G401 (cell line): ENCODE measurements around the gene EP400. TPM values are rescaled to one million over a fixed set of nuclear protein-coding genes. Genes with fewer than 3 reads are reported as not detected.

Experiments used
- DNase-seq: peaks from one replicate; pipeline ENCODE4 v3.0.0-alpha.2; 2015; ENCODE audit warnings: low spot score
- in situ Hi-C: cut with HindIII; loops from 2 replicates; pipeline ENCODE4 v1.10.0; 2016; ENCODE audit warnings: low sequenced_read_pairs, mixed read lengths
- total RNA-seq: library from RNA; depleted of rRNA; stranded (reverse); fragments of >200 nt; shearing (Covaris generic); gene quantifications from 2 replicates; pipeline ENCODE4 v1.2.3, GENCODE V29; 2014

EP400 gene
- total RNA-seq, 1 experiment from 2014 or later = 5.5 TPM

- in situ Hi-C loops = no loop called here
- DNase-seq = no peak
Measured at GRCh38 chr12:132007041-132007440, 57.3 kb downstream of the EP400 start.

- in situ Hi-C loops = no loop called here
- DNase-seq = no peak
Measured at GRCh38 chr12:132009336-132009859, 59.7 kb downstream of the EP400 start.

- in situ Hi-C loops = no loop called here
- DNase-seq = no peak
Measured at GRCh38 chr12:132012919-132013568, 63.3 kb downstream of the EP400 start.

- in situ Hi-C loops = no loop called here
- no peak for DNase-seq
Measured at GRCh38 chr12:132014092-132014914, 64.6 kb downstream of the EP400 start.

- DNase-seq = no peak
- in situ Hi-C loops = no loop called here
Measured at GRCh38 chr12:132014915-132015280, 65.2 kb downstream of the EP400 start.

GRCh38 chr12:132015686-132016430, 66.1 kb downstream of the EP400 start:
- DNase-seq = no peak
- in situ Hi-C loops = no loop called here

- in situ Hi-C loops = no loop called here
Measured at GRCh38 chr12:132018193-132018916, 68.6 kb downstream of the EP400 start.

GRCh38 chr12:132019891-132020290, 70.1 kb downstream of the EP400 start:
- no peak for DNase-seq
- in situ Hi-C loops = no loop called here

More at GRCh38 chr12:132018193-132018916, 68.6 kb downstream of the EP400 start:
- DNase-seq = no peak

GRCh38 chr12:132020292-132020691, 70.5 kb downstream of the EP400 start:
- in situ Hi-C loops = no loop called here
- DNase-seq = no peak

GRCh38 chr12:132021031-132021871, 71.5 kb downstream of the EP400 start:
- in situ Hi-C loops = no loop called here
- DNase-seq = no peak

- in situ Hi-C loops = no loop called here
- DNase-seq = no peak
Measured at GRCh38 chr12:132021965-132022364, 72.2 kb downstream of the EP400 start.

- in situ Hi-C loops = no loop called here
- no peak for DNase-seq
Measured at GRCh38 chr12:132023658-132024057, 73.9 kb downstream of the EP400 start.

GRCh38 chr12:132024758-132025157, 75.0 kb downstream of the EP400 start:
- no peak for DNase-seq
- in situ Hi-C loops = no loop called here

GRCh38 chr12:132025526-132025925, 75.8 kb downstream of the EP400 start:
- in situ Hi-C loops = no loop called here
- no peak for DNase-seq

- no peak for DNase-seq
- in situ Hi-C loops = no loop called here
Measured at GRCh38 chr12:132026061-132026795, 76.5 kb downstream of the EP400 start.

- in situ Hi-C loops = no loop called here
- DNase-seq = no peak
Measured at GRCh38 chr12:132026796-132027500, 77.2 kb downstream of the EP400 start.

- in situ Hi-C loops = no loop called here
- DNase-seq = no peak
Measured at GRCh38 chr12:132027636-132028035, 77.9 kb downstream of the EP400 start.
